Heart left ventricle (tissue), 16 donors: ENCODE data around the gene GCH1. TPM values are rescaled to one million over a fixed set of nuclear protein-coding genes. Genes with fewer than 3 reads are reported as not detected.
A peak's percentile ranks its signal among the peaks of the same experiment; 100 is the strongest.

Experiments used
- ATAC-seq, 4 donors: fragments of 200-7000 bp; cut with Tn5 transposase; one replicate each; pipeline ENCODE4 v1.9.1; 2020 to 2022; ENCODE audit warnings: moderate library complexity in 4 of 4, mild to moderate bottlenecking in 3 of 4, moderate number of reproducible peaks in 1 of 4
- DNase-seq, 5 donors: peaks; one replicate each; pipeline ENCODE4 v3.0.0-alpha.2; 2020
- H3K27ac ChIP-seq, 12 donors: fragments of 200-600 bp; sonication (generic) in 4 of 12; one replicate each; pipeline versions ENCODE4 v1.5.0 to v1.8.0; 2016 to 2022; ENCODE audit warnings: mild to moderate bottlenecking in 2 of 12
- H3K27me3 ChIP-seq, 9 donors: fragments of 200-600 bp; sonication (generic) in 2 of 9; one replicate each; pipeline versions ENCODE4 v1.5.1 to v1.8.0; 2016 to 2022; ENCODE audit warnings: mild to moderate bottlenecking in 3 of 9
- H3K36me3 ChIP-seq, 9 donors: fragments of 200-600 bp; sonication (generic) in 2 of 9; one replicate each; pipeline versions ENCODE4 v1.5.0 to v1.8.0; 2018 to 2022; ENCODE audit warnings: mild to moderate bottlenecking in 2 of 9
- H3K4me1 ChIP-seq, 12 donors: fragments of 200-600 bp; sonication (generic) in 4 of 12; one replicate each; pipeline versions ENCODE4 v1.5.0 to v1.8.0; 2016 to 2022; ENCODE audit warnings: mild to moderate bottlenecking in 3 of 12
- H3K4me3 ChIP-seq, 12 donors: fragments of 200-600 bp; sonication (generic) in 4 of 12; one replicate each; pipeline versions ENCODE4 v1.5.0 to v1.8.0; 2017 to 2022; ENCODE audit warnings: mild to moderate bottlenecking in 9 of 12, moderate library complexity in 4 of 12
- H3K9me3 ChIP-seq, 12 donors: fragments of 200-600 bp; sonication (generic) in 4 of 12; one replicate each; pipeline versions ENCODE4 v1.5.0 to v1.8.0; 2016 to 2022; ENCODE audit warnings: mild to moderate bottlenecking in 1 of 12
- POLR2A ChIP-seq, 2 donors: fragments of 450-650 bp; IDR thresholded peaks; one replicate each; pipeline ENCODE4 v1.6.1; 2017; ENCODE audit warnings: antibody characterized with exemption in 2 of 2, mild to moderate bottlenecking in 2 of 2, moderate library complexity in 2 of 2
- WGBS, 4 donors: extraction: QIAGEN DNeasy Blood & Tissue Kit in 2 of 4; methylation state at CpG; one replicate each; pipeline versions ENCODE4 v1.1.5 to v1.1.7; 2013 to 2018; 5-methylcytosine and 5-hydroxymethylcytosine counted together
- intact Hi-C, 10 donors: fragments of 100-400 bp; cut with DNase I; formaldehyde crosslinking; loops; one replicate each; pipeline versions ENCODE4 v1.11.1 to v1.14.2; 2022
- polyA plus RNA-seq, 2 donors: library from polyadenylated mRNA; stranded (reverse); fragments of 200-250 nt; gene quantifications; one replicate each; pipeline ENCODE4 v1.2.3, GENCODE V29; 2013
- total RNA-seq, 9 donors: library from RNA; depleted of rRNA in 2 of 9; stranded (reverse); fragments of >200 nt in 2 of 9; fragmentation: NEBNext Ultra II Directional in 3 of 9; extraction: Animal tissue kit (Norgen Biotek cat#: 25700) in 3 of 9; gene quantifications; one replicate each; pipeline versions ENCODE4 v1.1.0 to v1.2.4, GENCODE V29; 2016 to 2023
- TF ChIP-seq, protein P1 (sequence below), 12 donors: fragments of 200-600 bp; sonication (generic) in 4 of 12; IDR thresholded peaks; one replicate each; pipeline versions ENCODE4 v1.5.0 to v1.8.0; 2018 to 2022; ENCODE audit warnings: antibody characterized with exemption in 12 of 12, mild to moderate bottlenecking in 5 of 12
- donor health status: ischemic (EF 13 %, LVEDD 7.1; RV severe dilation, severe dysfunction).
- donor health status: healthy with polysubstance abuse.
- donor health status: DM: no; HTN: yes; CAD: no.
- donor health status: DM: no; HTN: no; CAD: no.
- donor health status: ischemic (EF 25% LVEDD 6.9; RV normal size, moderate dysfunction).
- donor health status: ischemic (EF 25% LVEDD 5.7; RV mildly dilated, moderate dysfunction).
- donor health status: healthy.
- donor health status: DM: yes; HTN: yes; CAD: no.
- donor health status: ischemic (EF 35%, LVEDD 5.7; RV mildly dilated, moderate dysfunction).
- donor health status: nonischemic (EF 11% LVEDD 7.7; RV severe dilation, severe dysfunction).
- donor health status: DM: yes; HTN: yes; CAD: no.
- donor health status: PGD.
- donor health status: ischemic (EF 29% LVEDD 5.4; RV normal size, mild dysfunction).
- donor health status: nonischemic (EF 23%, LVEDD 6.1; RV moderate dilation, normal function).

Gene GCH1
- total and polyA plus RNA-seq, 11 donors = 1.6 to 13.8 (median 3.3) TPM

DNA sequence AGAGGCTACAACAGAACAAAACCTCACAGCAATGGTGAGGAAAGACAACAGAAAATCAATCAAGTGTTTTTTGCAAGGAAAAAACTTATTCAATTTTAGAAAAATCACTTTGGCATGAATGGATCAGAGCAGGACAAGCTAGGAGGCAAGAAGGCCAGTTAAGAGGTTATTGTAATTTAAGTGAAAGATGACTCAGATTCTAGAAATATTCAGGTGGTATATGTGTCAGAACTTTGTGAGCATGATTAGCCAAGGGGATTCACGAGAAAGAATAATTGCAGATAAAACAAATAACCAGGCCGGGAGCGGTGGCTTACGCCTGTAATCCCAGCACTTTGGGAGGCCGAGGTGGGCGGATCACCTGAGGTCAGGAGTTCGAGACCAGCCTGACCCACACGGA lies 12.7 kb downstream of the GCH1 start:
- 89 to 96% (median 94%) methylated on average over 8 of the region's 8 CpGs for WGBS, 4 donors
- Histone ChIP-seq H3K36me3 (no peaks in the 10 kb centered on the region), H3K4me1 (peaks cover 0 to 26% (median 0%) of the 10 kb centered on the region in 12 donors), H3K27me3 (no peaks in the 10 kb centered on the region), H3K9me3 (no peaks in the 10 kb centered on the region), H3K4me3 (no peak overlapping the region), H3K27ac (no peak overlapping the region)
- no peak for TF ChIP-seq POLR2A (IDR thresholded peaks at IDR 0.05)
- TF ChIP-seq, protein P1, sequence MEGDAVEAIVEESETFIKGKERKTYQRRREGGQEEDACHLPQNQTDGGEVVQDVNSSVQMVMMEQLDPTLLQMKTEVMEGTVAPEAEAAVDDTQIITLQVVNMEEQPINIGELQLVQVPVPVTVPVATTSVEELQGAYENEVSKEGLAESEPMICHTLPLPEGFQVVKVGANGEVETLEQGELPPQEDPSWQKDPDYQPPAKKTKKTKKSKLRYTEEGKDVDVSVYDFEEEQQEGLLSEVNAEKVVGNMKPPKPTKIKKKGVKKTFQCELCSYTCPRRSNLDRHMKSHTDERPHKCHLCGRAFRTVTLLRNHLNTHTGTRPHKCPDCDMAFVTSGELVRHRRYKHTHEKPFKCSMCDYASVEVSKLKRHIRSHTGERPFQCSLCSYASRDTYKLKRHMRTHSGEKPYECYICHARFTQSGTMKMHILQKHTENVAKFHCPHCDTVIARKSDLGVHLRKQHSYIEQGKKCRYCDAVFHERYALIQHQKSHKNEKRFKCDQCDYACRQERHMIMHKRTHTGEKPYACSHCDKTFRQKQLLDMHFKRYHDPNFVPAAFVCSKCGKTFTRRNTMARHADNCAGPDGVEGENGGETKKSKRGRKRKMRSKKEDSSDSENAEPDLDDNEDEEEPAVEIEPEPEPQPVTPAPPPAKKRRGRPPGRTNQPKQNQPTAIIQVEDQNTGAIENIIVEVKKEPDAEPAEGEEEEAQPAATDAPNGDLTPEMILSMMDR (IDR thresholded peaks at IDR 0.05) = no peak
- intact Hi-C loops = loop anchor here in 7 of 10 donors (5.0 to 10.0 kb wide), 5 partner anchors 83 to 328 kb away; partner anchors contain the start of gene SAMD4A (in 2 of the 7)
- DNase-seq (no peak), ATAC-seq (no peak)

DNA sequence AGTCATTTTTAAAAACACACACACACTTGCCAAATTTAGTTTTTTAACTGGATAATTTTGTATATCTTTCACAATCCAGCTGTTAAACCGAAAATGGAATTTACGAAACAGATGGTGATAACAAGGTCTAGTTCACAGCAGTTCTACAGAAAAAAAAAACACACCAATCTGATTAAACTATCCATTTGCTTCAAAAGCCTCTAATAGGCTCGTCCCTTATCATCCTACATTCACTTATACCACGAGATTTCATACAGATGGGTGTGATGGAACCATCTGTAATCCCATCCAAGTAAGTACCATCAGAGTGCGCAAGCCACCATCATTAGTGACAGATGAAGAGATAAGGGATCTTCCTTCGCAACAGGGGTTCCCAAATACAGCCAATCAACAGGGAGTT lies 20.1 kb downstream of the GCH1 start:
- Histone ChIP-seq H3K9me3 (no peaks in the 10 kb centered on the region), H3K27ac (peak overlapping the region in 11 of 12 donors; percentile 48 to 91 (median 75)), H3K36me3 (peaks cover 0 to 6% (median 0%) of the 10 kb centered on the region in 9 donors), H3K4me3 (peak overlapping the region in 4 of 12 donors; percentile 47 to 55 (median 52)), H3K27me3 (no peaks in the 10 kb centered on the region), H3K4me1 (peaks cover 0 to 23% (median 6%) of the 10 kb centered on the region in 12 donors)
- ATAC-seq = peak in 2 of 4 donors; percentile 7 to 25
- 67 to 87% (median 77%) methylated on average over 6 of the region's 6 CpGs for WGBS, 4 donors
- intact Hi-C loops = no loop called here
- DNase-seq = no peak
- TF ChIP-seq POLR2A (IDR thresholded peaks at IDR 0.05) = no peak
- TF ChIP-seq, protein P1 (IDR thresholded peaks at IDR 0.05) = no peak

DNA sequence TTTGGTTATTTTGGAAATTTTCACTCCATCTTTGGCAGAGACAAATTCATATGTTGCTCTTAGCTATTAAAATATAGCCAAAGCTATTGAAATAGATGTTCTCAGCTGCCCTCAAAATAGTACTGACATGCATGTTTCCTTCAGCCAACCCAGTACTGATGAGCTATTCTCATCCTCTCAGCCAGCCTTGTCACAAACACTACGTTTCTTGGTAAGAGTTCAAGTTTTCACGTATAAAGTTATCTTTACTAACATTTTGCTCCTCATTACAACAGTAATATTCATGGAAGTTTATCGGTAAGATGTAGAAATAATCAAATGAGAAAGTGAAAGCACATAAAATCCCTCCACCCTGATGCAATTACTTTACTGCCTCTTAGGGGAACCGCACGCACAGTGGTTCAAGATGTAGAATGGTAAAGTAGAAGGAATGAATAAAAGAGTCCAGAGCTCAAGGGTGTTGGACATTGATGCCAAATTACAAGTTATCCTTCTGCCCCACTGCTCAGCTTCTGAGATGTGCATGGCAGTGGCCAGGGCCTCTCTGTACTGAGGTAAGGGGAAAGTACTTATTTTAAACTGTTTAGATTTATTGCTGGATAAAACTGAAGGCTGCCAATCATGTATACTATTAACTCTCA lies 20.7 kb downstream of the GCH1 start:
- Histone ChIP-seq H3K27me3 (no peaks in the 10 kb centered on the region), H3K36me3 (peaks cover 0 to 6% (median 0%) of the 10 kb centered on the region in 9 donors), H3K4me1 (peaks cover 0 to 29% (median 7%) of the 10 kb centered on the region in 12 donors), H3K27ac (peak overlapping the region; percentile 48 to 91 (median 69)), H3K4me3 (peak overlapping the region in 11 of 12 donors; percentile 20 to 55 (median 49)), H3K9me3 (no peaks in the 10 kb centered on the region)
- 17 to 23% (median 21%) methylated on average over 5 of the region's 5 CpGs for WGBS, 4 donors
- no peak for TF ChIP-seq POLR2A (IDR thresholded peaks at IDR 0.05)
- TF ChIP-seq, protein P1 (IDR thresholded peaks at IDR 0.05) = no peak
- peak; percentile 53 to 71 (median 68) for ATAC-seq
- intact Hi-C loops = no loop called here
- no peak for DNase-seq

DNA sequence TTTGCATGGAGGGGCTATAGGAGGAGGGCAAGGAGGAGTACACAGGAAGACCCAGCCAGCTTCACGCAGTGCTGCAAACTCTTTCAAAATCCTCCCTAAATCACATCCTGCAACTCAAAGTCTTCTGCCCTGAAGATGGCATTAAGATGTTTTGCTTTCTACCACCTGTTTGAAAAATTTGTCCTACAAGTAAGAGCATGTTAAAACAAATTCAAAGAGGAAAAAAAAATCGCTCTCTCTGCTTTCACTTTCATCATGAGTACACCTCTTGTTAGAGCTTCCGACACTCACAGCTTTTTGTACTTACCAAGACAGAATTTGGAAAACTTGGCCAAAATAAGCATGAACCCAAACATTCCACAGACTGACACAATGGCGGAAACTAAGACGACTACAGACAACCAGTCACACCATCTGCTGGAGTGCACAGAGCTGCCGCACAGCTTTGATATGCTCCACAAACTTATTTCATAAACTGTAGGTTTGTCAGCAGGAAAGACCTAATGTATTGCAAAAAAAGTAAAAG lies 21.3 kb downstream of the GCH1 start:
- H3K4me3 ChIP-seq = peak overlapping the region in 11 of 12 donors; percentile 20 to 55 (median 49)
- no peaks in the 10 kb centered on the region for H3K27me3 ChIP-seq
- H3K36me3 ChIP-seq = peaks cover 0 to 6% (median 0%) of the 10 kb centered on the region in 9 donors
- ATAC-seq = peak; percentile 41 to 88 (median 66)
- intact Hi-C loops = no loop called here
- H3K4me1 ChIP-seq = peaks cover 0 to 30% (median 7%) of the 10 kb centered on the region in 12 donors
- no peaks in the 10 kb centered on the region for H3K9me3 ChIP-seq
- TF ChIP-seq, protein P1 (IDR thresholded peaks at IDR 0.05) = no peak
- TF ChIP-seq POLR2A (IDR thresholded peaks at IDR 0.05) = no peak
- WGBS, 4 donors = 34 to 44% (median 38%) methylated on average over 6 of the region's 6 CpGs
- peak overlapping the region; percentile 48 to 91 (median 69) for H3K27ac ChIP-seq
- DNase-seq = peak in 1 of 5 donors; percentile 24
